Globus pallidus (tissue), 1 donor: ENCODE measurements around the gene KRTAP5-11.
"Not testable (repeated sequence)": the region's sequence is repeated elsewhere in the genome, so short reads cannot be mapped to it uniquely, and the experiment has no call there.

Source experiments
- DNase-seq: peaks from one replicate; pipeline ENCODE4 v3.0.0-alpha.2; 2015; ENCODE audit warnings: low spot score

The KRTAP5-11 gene

DNA sequence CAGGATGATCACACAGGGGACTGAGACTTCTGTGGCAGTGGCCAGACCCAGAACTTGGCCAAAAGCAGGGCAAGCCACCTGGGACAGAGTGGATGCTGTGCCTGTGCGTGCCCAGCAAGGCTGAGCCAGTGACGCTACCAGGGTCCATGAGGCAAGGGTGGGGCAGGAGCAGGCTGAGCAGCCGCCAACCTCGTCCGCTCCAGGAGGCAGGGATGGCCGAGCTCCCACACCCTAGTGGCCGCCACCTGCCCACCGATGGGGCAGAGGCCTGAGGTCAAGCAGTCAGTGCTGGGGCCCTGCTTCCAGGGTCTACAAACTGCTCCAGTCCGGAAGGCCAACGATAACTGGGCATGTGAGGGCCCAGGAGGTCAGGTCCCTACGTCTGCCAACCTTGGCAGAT is 27.2 kb downstream of the KRTAP5-11 start:
- DNase-seq: no peak

DNA sequence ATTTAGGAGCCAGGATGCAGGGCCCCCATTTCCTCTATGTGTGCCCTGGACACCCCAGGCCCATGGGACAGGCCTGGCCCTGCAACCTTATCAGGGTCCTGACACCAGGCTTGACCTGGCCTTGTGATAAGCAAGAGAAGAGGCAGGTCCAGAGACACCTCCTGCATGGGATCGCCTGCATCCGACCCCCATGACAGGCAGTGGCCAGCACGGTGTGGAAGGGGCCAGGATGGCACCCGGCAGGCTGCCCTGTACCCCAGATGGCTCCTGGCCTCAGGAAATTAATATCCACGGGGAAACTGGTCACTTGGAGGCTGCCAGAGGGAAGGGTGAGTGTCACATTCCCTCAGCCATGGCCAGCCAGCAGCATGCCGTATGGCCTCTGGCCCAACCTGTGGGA is 27.7 kb downstream of the KRTAP5-11 start:
- no peak for DNase-seq

DNA sequence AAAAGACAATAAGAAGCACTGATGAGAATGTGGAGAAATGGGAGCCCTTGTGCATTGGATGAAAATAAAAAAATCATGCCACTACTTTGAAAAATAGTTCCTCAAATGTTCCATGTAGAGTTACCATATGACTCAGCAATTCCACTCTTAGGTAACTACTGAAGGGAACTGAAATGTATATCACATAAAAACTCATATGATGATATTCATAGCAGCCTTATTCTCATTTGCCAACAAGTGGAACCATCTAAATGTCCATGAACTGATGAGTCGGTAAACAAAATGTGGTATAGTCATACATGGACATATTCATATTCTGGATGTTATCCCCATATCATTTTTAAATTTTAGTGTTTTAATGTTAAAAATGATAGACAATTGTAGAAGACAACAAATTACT is 31.0 kb downstream of the KRTAP5-11 start:
- no peak for DNase-seq

DNA sequence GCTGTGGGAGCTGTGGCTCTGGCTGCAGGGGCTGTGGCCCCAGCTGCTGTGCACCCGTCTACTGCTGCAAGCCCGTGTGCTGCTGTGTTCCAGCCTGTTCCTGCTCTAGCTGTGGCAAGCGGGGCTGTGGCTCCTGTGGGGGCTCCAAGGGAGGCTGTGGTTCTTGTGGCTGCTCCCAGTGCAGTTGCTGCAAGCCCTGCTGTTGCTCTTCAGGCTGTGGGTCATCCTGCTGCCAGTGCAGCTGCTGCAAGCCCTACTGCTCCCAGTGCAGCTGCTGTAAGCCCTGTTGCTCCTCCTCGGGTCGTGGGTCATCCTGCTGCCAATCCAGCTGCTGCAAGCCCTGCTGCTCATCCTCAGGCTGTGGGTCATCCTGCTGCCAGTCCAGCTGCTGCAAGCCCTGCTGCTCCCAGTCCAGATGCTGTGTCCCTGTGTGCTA is 33.9 kb downstream of the KRTAP5-11 start:
- no peak for DNase-seq

DNA sequence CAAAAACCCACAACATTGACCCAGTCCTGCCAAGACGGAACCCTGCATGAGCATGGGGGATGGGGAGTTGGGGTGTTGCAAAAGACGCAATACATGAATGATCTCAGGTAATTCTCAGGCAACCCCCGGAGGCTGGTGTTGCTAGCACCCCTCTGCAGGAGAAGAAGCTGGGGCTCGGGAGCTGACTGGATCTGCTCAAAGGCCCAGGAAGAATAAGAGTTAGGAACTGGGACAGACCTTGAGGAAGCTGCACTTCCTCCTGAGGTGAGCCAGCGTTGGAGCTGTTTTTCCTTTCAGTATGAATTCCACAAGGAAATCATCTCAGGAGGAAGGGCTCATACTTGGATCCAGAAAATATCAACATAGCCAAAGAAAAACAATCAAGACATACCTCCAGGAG is 34.6 kb downstream of the KRTAP5-11 start, which contains the start of gene KRTAP5-9:
Gene KRTAP5-9 (plus strand): TSS at position 301 of the 400 bp plus-strand sequence. CDS start 238 bp downstream, outside the sequence.
- DNase-seq: no peak

DNA sequence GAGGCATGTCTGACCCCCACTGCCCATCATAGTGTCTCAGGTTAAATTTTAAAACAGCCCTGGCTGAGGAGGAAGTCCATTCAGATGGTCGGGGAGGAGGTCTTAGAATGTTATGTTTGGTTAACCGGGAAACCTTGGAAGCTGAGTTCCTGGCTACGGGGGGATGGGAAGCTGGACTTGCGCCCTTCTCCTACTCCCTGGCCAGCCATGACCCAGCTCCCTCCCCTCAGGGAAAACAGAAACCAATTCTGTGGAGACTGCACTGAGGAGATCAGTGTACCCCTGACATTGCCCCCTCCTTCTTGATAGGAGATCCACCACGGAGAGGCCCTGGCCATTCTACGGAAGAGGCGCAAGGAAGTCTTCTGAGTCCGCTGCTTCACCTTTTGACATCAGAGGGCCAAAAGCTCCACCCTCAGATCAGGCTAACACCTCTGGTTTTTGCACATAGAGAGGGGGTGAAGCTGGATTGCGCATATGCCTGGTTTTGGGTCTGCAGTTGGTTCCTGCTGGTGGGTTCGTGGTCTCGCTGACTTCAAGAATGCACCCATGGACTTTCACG is 37.2 kb downstream of the KRTAP5-11 start:
- DNase-seq: no peak

DNA sequence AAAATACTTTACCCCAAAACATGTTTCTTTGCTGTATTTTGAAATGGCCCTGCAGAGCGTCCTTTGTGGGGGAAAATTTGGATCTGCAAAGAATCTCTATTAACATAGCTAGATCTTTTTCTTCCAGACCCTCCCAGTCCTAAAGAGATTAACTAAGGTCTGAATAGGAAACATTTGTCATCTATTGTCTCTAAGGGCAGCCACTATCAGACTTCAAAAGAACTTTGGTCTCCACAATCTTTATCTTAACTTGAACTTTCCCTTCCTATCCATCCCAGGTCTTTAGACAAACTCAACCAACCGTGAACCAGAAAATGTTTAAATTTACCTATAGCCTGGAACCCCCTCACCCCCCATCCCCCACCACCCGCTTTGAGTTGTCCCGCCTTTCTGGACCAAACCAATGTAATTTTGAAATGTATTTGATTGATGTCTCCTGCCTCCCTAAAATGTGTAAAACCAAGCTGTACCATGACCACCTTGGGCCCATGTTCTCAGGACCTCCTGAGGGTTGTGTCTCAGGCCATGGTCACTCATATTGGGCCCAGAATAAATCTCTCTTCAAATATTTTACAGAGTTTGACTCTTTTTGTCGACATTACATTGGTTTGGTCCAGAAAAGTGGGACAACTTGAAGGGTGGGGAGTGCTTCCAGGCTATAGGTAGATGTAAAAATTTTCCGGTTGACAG is 38.0 kb downstream of the KRTAP5-11 start:
- no peak for DNase-seq

DNA sequence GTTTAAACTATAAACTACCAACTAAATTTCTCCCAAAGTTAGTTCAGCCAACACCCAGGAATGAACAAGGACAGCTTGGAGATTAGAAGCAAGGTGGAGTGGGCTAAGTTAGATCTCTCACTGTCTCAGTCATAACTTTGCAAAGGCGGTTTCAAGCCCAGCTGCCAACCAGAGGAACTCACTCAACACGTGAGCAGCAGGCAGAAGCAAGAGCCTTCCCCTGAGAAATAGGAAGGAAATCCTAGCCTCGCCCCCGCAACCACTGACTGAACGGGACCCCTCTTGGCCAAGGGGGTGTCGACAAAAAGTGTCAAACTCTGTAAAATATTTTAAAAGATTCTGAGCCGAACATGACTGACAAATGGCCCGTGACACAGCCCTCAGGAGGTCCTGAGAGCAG is 38.8 kb downstream of the KRTAP5-11 start:
- no peak for DNase-seq

DNA sequence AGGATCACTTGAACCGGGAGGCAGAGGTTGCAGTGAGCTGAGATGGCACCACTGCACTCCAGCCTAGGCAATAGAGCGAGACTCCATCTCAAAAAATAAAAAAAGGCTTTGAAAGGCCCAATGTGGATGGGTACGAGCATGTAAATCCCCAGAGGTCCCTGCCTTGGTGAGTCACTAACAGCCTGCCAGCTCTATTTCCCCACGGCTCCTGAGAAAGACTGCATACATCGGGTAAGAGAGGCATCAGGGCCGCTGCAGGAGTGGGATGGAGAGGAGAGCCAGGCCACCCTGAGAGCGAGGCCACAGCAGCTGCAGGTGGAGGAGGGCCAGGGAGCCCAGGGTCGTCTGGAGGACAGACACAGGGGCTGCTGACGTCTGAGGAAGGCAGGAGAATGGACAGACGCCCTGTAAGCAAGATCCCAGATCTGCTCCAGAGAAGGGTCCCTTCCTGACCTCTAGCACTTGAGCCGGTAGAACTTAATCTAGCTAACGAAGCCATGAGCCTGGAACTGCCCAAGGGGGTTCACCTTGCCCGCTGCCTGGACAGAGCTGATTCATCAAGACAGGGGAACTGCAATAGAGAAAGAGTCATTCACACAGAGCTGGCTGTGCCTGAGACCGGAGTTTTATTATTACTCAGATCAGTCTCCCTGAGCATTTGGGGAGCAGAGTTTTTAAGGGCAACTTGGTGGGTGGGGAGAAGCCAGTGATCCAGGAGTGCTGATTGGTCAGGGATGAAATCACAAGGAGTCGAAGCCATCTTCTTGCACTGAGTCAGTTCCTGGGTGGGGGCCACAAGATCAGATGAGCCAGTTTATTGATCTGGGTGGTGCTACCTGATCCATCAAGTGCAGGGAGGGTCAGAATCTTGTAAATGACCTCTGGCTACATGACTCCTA is 39.5 kb downstream of the KRTAP5-11 start:
- DNase-seq: no peak

DNA sequence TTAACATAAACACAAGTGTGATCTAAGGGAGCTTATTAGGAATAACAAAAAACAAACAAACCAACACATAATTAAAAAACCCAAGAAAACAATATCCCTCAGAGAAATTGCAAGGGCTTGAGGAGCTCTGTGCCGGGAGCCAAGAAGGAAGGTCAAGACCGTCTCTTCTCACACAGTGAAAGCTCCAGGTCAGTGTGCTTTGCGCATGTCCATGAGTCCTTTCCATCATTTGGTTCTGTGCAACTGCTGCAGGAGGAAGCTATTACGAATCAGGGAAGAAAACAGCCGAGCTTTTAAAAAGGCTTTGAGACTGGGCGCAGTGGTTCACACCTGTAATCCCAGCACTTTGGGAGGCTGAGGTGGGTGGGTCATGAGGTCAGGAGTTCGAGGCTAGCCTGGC is 40.3 kb downstream of the KRTAP5-11 start:
- no peak for DNase-seq

DNA sequence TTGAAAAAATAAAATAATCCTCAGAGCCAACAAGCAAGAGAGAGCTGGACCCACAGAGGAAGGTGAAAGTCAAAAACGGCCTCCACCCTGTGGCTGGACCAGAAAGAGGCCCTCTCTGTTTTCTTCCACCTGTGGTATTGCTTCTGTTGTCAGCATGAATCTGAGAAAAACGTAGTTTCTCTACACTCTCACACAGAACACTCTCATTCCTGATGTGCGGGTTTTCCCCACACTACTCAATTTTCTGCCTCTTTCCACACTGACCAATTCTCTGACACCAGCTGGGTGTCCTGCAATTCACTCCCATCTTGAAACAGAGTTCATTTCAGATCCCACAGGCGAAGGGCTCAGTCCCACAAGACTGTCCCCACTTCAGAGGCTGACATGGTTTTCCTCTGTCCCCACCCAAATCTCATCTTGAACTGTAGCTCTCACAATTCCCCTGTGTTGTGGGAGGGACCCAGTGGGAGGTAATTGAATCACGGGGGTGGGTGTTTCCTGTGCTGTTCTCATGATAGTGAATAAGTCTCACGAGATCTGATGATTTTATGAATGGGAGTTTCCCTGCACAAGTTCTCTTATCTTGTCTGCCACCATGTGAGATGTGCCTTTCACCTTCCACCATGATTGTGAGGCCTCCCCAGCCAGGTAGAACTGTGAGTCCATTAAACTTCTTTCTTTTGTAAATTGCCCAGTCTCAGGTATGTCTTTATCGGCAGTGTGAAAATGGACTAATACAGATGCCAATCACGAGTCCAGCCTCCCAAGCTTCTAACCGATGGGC is 42.0 kb downstream of the KRTAP5-11 start:
- not testable (repeated sequence) for DNase-seq

DNA sequence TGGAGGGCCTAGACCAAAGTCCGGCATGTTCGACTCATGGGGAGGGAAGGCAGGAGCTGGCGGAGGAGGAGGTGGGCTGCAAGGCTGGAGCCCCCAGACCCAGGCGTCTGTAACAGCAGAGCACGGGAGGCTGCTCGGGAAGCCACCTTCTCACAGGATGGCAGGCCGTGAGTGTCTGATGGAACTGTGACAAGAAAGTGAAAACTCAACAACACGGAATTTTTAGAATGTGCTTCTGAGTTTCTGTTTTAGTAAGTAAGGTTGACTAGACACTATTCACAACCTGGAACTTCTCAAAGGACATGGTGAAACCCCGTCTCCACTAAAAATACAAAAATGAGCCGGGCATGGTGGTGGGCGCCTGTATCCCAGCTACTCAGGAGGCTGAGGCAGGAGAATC is 42.7 kb downstream of the KRTAP5-11 start:
- DNase-seq: not testable (repeated sequence)

DNA sequence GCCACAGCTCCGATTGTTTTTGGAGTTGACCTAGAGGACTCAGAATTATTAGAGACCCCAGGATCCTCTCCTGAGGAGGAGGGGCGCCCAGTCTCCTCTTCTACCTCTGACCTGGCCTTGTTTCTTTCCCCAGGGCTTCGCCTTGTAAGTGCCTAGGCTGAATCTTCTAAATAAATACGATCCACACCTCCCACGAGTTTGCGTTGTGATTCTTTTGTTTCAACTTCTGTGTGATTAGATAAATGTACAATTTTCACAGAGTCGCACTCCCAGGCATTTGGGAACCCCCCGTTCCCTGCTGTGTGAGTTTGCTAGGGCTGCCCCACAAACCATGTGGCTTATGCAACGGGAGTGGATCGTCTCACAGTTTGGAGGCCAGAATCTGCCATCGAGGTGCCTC is 43.7 kb downstream of the KRTAP5-11 start:
- DNase-seq: no peak

DNA sequence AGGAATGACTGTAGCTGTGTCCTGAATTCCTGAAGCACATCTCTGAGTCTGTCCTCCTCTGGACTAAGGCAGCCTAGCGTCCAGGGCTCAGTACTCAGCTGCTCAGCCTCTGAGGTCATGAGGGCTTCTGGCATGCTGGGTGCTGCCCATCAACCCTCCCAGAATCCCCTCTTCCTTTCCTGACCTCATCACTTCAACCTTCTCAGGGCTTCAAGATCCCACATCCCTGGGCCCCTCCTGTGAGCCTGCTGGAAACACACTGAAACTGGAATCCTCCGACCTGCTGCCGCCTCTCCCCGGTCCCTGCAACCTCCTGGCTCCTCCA is 44.0 kb downstream of the KRTAP5-11 start:
- no peak for DNase-seq

DNA sequence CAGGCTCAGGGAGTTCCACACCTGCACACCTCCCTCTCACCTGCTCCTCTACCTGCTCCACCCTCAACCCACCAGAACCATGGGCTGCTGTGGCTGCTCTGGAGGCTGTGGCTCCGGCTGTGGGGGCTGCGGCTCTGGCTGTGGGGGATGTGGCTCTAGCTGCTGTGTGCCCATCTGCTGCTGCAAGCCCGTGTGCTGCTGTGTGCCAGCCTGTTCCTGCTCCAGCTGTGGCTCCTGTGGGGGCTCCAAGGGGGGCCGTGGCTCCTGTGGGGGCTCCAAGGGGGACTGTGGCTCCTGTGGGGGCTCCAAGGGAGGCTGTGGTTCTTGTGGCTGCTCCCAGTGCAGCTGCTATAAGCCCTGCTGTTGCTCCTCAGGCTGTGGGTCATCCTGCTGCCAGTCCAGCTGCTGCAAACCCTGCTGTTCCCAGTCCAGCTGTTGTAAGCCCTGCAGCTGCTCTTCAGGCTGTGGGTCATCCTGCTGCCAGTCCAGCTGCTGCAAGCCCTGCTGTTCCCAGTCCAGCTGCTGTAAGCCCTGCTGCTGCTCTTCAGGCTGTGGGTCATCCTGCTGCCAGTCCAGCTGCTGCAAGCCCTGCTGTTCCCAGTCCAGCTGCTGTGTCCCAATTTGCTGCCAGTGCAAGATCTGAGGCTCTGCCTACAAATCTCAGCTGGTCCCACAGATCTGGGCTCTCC is 44.6 kb downstream of the KRTAP5-11 start, which contains the start of gene KRTAP5-8:
Gene KRTAP5-8 (plus strand): TSS at position 49 of the 689 bp plus-strand sequence. CDS start 31 bp downstream, at position 80.
- DNase-seq: not testable (repeated sequence)

DNA sequence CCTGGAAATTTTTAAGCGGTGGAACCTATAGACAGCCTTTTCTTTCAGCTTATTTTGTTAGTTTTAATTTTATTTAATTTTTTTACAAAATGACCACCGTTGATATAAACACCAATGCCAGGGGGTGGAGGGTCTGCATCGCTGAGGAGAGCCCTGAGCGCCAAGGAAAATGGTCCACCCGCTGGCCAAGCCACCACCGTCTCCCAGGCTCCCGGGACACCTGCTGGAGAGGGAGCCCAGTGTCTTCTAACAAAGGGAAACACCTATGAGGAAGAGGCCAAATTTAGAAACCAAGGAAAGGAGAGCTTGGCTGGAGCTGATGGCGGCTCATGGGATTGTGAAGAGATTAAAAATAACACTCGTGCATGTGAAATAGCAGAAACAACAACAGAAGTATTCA is 45.1 kb downstream of the KRTAP5-11 start:
- no peak for DNase-seq

DNA sequence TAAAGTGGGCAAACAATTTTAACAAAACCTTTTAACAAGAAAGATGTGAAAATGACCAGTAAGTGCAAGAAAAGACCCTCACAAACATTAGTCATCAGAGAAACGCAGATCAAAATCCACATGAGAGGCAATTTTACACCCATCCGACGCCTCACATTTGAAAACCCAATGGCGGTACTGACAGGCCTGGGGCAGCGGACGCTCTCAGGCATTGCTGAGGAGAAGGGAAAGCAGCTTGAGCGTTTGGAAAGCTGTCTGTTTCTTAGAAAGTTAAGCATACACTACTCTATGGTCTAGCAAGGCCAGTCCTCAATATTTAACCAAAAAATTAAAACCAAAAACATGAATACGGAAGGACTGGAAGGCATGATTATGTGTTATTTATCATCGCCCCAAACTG is 46.9 kb downstream of the KRTAP5-11 start:
- DNase-seq: no peak

DNA sequence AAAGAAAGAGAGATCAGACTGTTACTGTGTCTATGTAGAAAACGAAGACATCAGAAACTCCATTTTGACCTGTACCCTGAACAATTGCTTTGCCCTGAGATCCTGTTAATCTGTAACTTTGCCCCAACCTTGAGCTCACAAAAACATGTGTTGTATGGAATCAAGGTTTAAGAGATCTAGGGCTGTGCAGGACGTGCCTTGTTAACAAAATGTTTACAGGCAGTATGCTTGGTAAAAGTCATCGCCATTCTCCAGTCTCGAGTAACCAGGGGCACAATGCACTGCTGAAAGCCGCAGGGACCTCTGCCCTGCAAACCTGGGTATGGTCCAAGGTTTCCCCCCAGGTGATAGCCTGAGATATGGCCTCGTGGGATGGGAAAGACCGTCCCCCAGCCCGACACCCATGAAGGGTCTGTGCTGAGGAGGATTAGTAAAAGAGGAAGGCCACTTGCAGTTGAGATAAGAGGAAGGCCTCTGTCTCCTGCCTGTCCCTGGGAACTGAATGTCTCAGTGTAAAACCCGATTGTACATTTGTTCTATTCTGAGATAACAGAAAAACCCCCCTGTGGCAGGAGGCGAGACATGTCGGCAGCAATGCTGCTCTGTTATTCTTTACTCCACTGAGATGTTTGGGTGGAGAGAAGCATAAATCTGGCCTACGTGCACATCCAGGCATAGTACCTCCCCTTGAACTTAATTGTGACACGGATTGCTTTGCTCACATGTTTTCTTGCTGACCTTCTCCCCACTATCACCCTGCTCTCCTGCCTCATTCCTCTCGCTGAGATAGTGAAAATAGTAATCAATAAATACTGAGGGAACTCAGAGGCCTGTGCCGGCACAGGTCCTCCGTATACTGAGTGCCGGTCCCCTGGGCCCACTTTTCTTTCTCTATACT is 47.7 kb downstream of the KRTAP5-11 start:
- not testable (repeated sequence) for DNase-seq

DNA sequence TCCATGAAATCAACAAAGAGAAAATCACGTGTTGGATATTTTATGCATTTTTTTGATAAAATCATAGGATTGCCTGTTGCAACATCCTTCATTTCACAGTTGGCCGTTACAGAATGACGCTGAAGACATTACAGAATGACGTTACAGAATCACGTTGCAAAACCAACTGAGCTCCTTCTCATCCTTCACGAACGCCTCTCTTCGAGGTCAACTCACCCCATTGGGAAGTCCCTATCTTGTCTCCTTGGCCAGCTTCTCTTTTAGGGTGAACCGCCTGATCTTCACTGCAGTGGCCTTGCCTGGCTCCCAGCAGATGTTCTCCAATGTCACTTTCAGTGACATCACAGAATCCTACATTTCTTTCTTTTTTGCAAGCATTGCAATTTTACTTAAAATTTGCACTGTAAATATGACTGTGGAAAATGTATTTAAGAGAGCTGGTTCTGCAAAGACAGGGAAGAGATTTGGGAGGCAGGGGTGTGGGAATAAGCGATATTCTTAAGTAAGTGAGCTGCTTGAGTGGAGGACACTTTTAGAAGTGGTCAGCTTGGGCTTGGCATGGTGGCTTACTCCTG is 50.6 kb downstream of the KRTAP5-11 start:
- no peak for DNase-seq
